ENCODE results near the gene TTC28. TPM values are rescaled to one million over a fixed set of nuclear protein-coding genes. Genes with fewer than 3 reads are reported as not detected.

TTC28 gene
- total RNA-seq, 4 donors from 2014 or later, result 35.6 to 42.6 (median 36.9) TPM

DNA sequence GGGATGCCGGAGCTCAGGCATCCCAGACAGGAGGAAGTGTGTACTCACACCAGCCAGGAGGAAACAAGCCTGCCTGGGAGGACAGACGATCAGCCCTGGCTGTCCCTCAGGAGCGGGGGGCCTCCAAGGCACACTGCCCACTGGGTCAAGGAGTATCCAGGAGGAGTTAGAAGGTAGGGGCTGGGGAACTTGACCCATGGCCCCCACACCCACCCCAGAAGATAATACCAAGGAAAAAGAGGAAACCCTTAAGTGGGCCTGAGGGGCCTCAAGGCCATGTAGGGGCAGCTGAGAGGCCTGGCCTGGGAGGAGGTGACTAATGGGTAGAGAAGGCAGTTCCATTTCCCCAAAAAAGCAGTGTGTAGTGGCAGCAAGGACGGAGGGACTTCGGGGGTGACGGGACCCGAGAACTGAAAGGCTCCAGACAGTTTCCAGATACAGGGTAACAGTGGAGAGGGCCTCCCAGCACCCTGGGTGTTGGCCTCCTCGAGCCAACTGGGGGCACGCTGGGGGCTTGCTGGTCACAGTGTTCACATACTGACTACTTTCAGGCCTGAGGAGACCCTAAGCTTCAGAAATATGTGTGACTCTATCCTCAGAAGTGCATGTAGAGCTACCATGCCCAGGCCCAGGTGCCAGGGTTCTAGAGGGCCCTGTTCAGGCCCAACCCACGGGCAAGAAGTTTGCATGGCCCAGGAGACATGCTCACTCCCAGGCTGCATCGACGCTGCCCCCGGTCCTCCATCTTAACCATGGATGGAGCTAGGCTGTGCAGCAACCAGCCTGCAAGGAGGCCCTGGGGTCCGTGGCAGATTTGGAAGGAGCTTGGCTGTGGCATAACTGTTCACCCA lies 684.9 kb downstream of the TTC28 start:
- WGBS, result 83% methylated on average over 10 of the region's 14 CpGs
- Histone ChIP-seq H3K27ac (replicated peaks in 1 of 4) (no peak overlapping the region), H3K36me3 (peaks cover 7 to 89% (median 64%) of the 10 kb centered on the region in 4 donors), H3K9me3 (no peaks in the 10 kb centered on the region), H3K4me3 (no peak overlapping the region), H3K27me3 (no peaks in the 10 kb centered on the region), H3K4me1 (peaks cover 17 to 18% (median 18%) of the 10 kb centered on the region in 4 donors)
- intact Hi-C loops (cut with DNase I), result no loop called here
- TF ChIP-seq EP300 (IDR thresholded peaks at IDR 0.05) (no peak), POLR2AphosphoS5 (IDR thresholded peaks at IDR 0.05) (no peak), POLR2A (IDR thresholded peaks at IDR 0.05; ENCODE audit: low read depth) (no peak)
- TF ChIP-seq, protein P1, sequence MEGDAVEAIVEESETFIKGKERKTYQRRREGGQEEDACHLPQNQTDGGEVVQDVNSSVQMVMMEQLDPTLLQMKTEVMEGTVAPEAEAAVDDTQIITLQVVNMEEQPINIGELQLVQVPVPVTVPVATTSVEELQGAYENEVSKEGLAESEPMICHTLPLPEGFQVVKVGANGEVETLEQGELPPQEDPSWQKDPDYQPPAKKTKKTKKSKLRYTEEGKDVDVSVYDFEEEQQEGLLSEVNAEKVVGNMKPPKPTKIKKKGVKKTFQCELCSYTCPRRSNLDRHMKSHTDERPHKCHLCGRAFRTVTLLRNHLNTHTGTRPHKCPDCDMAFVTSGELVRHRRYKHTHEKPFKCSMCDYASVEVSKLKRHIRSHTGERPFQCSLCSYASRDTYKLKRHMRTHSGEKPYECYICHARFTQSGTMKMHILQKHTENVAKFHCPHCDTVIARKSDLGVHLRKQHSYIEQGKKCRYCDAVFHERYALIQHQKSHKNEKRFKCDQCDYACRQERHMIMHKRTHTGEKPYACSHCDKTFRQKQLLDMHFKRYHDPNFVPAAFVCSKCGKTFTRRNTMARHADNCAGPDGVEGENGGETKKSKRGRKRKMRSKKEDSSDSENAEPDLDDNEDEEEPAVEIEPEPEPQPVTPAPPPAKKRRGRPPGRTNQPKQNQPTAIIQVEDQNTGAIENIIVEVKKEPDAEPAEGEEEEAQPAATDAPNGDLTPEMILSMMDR (IDR thresholded peaks at IDR 0.05), result no peak
- DNase-seq (ENCODE audit: extremely low spot score), result no peak

- Histone ChIP-seq H3K9me3 (no peaks in the 10 kb centered on the region), H3K27me3 (no peaks in the 10 kb centered on the region), H3K36me3 (peaks cover 7 to 92% (median 58%) of the 10 kb centered on the region in 4 donors), H3K27ac (replicated peaks in 1 of 4) (no peak overlapping the region), H3K4me3 (no peak overlapping the region), H3K4me1 (peaks cover 17 to 18% (median 18%) of the 10 kb centered on the region in 4 donors)
- 96% methylated on average over 7 of the region's 9 CpGs for WGBS
- TF ChIP-seq EP300 (IDR thresholded peaks at IDR 0.05) (no peak), POLR2A (IDR thresholded peaks at IDR 0.05; ENCODE audit: low read depth) (no peak), POLR2AphosphoS5 (IDR thresholded peaks at IDR 0.05) (no peak)
- TF ChIP-seq, protein P1 (IDR thresholded peaks at IDR 0.05), result no peak
- DNase-seq (ENCODE audit: extremely low spot score), result no peak
- intact Hi-C loops (cut with DNase I), result no loop called here
Observed at GRCh38 chr22:27993774-27994350, 685.8 kb downstream of the TTC28 start.

DNA sequence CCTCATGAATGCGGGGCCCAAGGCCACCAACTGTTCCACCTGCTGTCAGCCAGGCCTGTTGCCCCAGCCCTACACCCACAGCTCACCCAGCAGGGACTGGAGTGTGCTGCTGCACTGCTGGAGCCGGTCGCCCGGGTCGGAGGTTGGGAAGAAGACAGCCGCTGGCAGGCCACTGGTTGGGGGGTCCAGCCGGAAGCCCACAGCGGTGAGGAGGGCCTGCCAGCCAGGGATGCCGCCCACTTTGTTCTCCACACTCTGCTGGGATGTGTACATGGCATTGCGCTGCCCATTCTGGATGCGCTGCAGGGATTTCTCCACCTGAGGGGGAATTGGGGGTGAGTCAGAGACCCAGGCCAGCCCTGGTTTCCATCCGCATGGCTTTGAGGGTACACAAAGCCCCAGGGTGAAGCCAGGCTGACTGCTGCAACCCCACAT lies 686.4 kb downstream of the TTC28 start:
- no peaks in the 10 kb centered on the region for H3K27me3 ChIP-seq
- TF ChIP-seq EP300 (IDR thresholded peaks at IDR 0.05) (no peak), POLR2A (IDR thresholded peaks at IDR 0.05; ENCODE audit: low read depth) (no peak), POLR2AphosphoS5 (IDR thresholded peaks at IDR 0.05) (no peak)
- TF ChIP-seq, protein P1 (IDR thresholded peaks at IDR 0.05), result no peak
- WGBS, result 100% methylated on average over 2 of the region's 12 CpGs
- DNase-seq (ENCODE audit: extremely low spot score), result no peak
- H3K27ac ChIP-seq (replicated peaks in 1 of 4), result no peak overlapping the region
- intact Hi-C loops (cut with DNase I), result no loop called here
- peaks cover 7 to 92% (median 52%) of the 10 kb centered on the region in 4 donors for H3K36me3 ChIP-seq
- H3K4me3 ChIP-seq, result no peak overlapping the region
- H3K9me3 ChIP-seq, result no peaks in the 10 kb centered on the region
- H3K4me1 ChIP-seq, result peaks cover 17 to 18% (median 18%) of the 10 kb centered on the region in 4 donors

DNA sequence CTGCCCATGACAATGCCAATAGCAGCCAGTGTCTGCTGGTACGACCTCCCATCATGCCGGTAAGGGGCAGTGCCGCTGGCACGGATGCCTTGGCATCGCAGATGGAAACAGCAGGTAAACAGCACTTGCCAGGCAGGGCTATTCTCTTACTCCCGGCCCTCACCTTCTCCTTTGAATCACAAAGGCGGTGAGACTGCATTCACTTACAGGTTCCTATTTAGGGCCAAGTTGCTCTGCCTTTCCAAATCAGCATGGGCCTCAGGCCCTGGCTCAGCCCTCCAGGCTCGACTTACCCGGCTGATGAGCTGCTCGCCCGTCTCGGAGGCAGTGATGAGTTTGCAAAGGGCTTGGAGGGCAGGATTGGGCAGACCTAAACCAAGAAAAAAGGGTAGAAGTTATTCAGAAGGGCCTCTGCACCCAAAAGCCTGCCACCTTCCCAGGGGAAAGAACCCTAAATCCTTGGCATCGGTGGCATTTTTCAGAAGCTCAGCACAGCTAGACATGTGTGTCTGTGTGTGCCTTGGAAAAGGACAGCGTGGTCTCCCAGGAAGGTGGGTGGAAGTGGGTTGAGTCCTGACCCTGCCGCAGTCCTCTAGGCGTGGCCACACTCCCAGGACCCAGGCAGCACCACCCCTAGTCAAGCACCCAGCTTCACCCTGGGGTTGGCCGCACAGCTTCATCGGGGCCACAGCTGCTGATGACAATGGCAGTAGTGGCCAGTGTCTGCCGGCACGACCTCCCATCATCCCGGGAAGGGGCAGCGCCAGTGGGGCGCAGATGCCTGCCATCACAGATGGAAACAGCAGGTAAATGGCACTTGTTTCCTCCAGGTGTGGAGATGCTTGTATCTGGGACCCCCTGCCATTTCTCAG lies 687.1 kb downstream of the TTC28 start:
- H3K36me3 ChIP-seq, result peaks cover 7 to 91% (median 51%) of the 10 kb centered on the region in 4 donors
- DNase-seq (ENCODE audit: extremely low spot score), result no peak
- H3K4me1 ChIP-seq, result peaks cover 17 to 18% (median 18%) of the 10 kb centered on the region in 4 donors
- H3K27ac ChIP-seq (replicated peaks in 1 of 4), result peak overlapping the region in 1 of 4 donors; percentile 68
- no peak overlapping the region for H3K4me3 ChIP-seq
- WGBS, result 89% methylated on average over 13 of the region's 23 CpGs
- no peaks in the 10 kb centered on the region for H3K27me3 ChIP-seq
- no peaks in the 10 kb centered on the region for H3K9me3 ChIP-seq
- intact Hi-C loops (cut with DNase I), result no loop called here
- TF ChIP-seq, protein P1 (IDR thresholded peaks at IDR 0.05), result no peak
- TF ChIP-seq EP300 (IDR thresholded peaks at IDR 0.05) (no peak), POLR2A (IDR thresholded peaks at IDR 0.05; ENCODE audit: low read depth) (no peak), POLR2AphosphoS5 (IDR thresholded peaks at IDR 0.05) (no peak)

Data from esophagus muscularis mucosa (tissue), 4 donors.